Stimulated activated CD4-positive, alpha-beta T cell treated with anti-CD3 and anti-CD28 coated beads, Interleukin-4, amount 100 ng/mL, for 24 hours (primary cell): Measurements from ENCODE around the gene ITGBL1.
A peak's percentile ranks its signal among the peaks of the same experiment; 100 is the strongest.

Experiments
- DNase-seq: peaks from one replicate; pipeline ENCODE4 v3.0.0-alpha.2; 2020

The ITGBL1 gene

DNA sequence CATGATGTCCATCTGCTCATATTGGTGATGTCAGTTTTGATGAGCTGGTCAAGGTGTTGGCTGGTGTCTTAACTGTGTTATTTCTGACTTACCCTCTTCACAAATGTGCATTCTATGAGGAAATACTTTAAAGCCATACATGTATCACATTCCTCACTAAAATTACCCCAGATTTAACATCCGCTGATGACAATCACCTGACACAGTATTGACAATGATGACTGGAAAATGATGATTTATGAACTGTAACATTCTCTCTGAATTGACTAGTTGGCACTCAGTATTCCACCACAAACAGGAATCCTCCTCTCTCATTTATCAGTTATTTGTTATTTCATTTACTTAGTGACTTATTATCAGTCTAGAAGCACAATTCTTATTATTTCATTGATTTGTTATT lies 117.3 kb downstream of the ITGBL1 start:
- DNase-seq = no peak

DNA sequence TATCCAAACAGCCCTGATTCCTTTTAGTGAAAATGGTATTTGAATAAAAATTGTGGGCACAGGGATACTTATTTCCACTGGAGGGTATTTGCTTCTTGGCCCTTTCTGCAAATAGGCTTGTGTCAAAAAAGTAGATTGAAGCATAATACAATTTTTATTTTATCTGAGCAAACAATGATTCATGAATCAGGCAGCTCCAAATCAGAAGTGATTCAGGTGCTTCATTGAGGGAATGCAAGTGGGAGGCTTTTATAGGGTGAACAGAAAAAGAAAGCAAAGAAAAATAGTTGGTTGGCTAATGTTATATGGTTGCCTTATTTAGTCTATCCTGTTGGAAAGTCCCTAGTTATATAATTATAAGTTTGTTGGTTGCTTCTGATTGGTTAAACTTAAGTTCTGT lies 117.9 kb downstream of the ITGBL1 start:
- no peak for DNase-seq

DNA sequence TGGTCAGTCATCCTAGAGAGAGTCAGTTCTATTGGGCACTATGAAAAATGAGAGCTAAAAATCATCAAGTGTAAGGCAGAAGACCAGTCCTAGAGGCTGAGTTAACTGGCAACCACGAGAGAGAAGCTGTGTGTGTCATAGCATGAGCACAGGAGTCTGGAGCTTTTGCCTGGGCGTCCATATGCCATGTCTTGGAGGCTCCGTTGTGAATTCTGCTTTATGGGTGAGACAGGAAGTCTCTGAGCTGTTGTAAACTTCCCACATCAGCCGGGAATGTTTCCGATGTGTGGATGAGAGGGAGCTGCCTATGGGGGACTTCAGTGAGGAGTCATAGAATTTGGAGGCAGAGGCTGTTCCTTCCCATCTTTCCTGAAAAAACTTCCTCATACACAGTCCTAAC lies 120.0 kb downstream of the ITGBL1 start:
- DNase-seq = no peak

DNA sequence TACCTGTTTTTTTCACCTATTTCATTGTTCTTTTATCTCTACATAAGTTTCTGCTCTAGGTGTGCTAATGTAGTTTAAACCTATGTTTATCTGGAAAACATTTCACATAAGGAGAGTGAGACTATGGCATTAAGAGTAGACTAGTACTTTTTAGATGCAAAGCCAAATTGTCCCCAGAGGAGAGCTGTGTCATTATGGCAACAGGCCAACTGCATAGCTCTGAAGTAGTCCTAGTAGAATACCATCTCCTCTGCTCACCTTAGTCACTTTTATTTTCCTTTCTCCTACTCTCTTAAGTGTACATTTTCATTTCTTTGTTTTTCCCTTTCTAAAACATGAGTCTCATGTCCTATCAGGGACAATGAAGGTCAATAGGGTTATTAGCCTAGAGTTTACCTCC lies 123.1 kb downstream of the ITGBL1 start:
- DNase-seq = no peak

DNA sequence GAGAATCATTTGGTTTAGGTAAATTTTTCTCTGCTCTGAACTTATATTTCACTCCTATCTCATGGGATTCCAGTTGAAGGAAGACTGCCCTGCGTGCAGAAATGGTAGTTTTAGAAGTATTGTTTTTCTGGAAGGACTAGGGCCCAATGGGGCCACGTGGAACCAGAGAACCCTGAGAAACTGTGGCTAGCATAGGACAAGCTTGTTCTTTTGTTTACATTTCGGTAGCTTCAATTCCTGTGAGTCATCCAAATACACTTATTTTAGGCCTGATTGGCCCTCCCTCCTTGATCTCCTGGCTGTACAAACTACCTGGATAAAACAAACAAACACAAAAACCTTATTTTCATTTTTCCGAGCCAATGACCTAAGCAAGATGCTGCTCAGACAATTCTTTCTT lies 124.0 kb downstream of the ITGBL1 start:
- DNase-seq = no peak

DNA sequence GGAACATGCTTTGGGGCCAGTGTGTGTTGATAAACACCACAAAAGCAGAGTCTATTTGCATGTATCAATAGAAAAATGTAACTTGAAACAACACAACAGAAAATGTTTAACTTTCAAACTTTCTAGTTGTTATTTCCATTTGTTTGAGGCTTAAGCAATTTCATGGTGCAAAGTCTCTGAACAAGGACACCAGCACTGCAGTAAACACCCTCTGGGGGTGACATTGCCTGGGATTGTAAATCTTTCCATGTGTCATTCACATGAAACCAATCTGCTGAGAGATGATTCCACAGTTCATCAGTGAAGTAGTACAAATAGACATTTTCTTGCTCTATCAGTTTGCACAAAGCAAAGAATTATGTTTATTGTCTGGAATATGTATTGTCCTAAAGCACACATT lies 124.5 kb downstream of the ITGBL1 start:
- DNase-seq = no peak

DNA sequence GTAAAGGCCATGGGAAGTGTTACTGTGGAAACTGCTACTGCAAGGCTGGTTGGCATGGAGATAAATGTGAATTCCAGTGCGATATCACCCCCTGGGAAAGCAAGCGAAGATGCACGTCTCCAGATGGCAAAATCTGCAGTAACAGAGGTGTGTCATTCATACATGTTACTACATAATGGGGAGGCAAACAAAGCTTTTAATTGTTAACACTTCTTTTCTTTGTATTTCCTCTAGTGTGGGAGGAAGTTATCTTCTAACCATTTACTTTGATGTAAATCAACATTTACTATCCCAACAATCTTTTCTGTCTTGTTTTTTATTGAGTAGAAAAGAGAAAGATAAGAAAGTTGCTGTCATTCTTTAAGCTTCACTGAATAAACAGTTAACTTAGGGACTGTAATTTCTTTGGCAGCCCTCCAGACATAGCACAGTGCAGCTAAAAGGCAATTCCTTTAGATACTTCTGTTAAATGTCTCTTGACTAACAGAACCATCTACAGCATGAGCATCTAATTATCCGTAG lies 126.9 kb downstream of the ITGBL1 start:
- no peak for DNase-seq

DNA sequence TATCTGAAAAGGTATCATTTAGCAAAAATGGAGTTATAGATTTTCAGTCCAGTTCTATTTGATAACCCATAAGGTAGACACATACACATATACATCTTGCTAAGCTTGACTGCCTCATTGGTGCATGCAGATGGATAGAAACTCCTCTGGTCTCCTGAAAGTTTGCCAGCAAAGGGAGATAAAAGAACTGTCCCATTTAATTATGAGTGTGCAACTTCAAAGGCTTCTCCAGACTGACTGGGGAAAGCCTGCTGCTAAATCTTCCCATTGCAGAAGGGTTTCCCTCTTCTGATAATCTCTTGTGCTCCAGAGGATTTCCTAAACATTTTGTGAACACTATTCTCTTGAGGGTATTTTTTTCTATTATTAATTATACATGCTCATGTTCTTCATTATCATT lies 131.9 kb downstream of the ITGBL1 start:
- no peak for DNase-seq

DNA sequence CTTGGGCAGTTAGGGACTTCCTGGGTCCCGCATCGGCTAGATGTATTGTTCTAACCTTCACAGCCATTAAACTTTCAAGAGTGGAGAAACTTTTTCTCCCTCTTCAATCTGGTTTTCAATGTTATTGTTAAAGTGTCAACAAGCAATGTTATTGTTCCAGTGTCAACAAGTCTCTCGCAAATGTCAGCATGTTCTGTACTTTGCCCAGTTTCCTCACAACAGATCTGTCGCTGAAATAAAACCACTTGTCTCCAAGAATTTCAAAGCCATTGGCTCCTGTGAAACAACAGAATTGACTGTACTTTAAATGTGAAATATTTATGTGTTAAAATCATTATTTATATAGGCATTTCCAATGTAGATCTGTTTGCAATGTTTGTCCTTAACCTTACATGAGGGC lies 138.0 kb downstream of the ITGBL1 start:
- no peak for DNase-seq

DNA sequence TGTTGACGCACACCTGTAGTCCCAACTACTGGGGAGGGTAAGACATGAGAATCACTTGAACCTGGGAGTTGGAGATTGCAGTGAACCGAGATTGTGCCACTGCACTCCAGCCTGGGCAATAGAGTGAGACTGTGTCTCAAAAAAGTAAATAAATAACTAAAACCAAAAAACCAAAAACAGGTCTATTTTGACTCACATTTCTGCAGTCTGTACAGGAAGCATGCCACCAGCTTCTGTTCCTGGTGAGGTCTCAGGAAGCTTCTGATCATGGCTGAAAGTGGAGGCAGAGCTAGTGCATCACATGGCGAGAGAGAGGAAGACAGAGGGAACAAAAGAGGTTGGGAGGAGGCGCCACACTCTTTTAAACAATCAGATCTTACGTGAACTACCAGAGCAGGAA lies 142.5 kb downstream of the ITGBL1 start:
- DNase-seq = no peak

DNA sequence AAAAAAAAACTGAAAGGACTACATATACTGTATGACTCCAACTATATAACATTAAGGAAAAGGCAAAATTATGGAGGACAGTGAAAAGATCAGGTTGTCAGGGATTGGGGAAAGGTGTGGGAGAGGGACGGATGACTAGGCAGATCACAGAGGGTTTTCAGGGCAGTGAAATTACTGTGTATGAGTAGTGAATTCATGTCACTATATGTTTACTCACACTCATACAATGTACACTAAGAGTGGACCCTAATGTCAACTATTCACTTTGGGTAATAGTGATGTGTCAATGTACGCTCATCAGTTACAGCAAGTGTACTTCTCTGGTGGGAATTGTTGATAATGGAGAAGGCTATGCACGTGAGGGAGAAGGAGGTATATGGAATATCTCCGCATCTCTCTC lies 144.3 kb downstream of the ITGBL1 start:
- DNase-seq = no peak

DNA sequence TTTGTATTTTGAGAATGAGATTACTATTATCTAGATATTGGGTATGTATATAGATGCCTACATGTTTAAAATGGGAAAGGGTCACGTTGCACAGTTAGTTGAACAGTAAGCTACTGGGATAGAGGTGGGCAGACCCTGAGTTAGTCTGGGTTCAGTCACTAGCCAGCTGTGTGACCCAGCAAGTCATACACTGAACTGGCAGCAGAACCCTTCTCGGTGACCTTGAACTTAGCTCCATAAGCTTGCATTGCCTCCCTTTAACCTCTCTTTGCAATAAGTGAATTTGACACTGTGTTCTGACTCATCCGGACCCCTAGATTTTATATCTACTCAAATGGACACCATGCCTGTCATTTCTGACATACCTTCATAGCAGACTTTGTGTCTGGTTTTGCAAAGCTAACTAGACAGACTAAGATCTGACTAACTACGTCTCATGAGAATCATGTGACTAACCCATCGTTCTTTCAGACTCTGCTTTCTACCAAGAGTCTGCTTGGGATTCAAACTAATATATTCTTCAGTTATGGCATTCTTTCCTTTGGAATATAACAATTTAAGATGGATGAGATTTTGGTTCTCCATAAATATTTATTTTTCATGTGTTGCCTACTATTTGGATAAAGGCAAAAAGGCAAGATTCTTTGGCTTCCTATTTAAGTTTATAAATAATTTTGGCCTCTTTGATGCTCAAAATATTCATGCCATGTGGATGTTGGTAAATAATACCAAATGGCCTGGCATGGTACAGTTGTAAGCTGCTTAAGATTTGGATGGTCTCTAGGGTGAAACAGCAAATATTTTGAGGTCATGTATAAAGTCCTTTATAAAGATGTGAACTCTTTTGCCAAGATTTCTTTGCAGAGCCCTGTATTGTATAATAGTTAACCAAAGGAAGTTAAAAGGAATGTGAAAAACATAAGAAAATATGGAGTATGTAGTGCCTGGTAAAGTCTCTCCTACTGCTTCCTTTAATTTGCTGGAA lies 159.3 kb downstream of the ITGBL1 start:
- no peak for DNase-seq

DNA sequence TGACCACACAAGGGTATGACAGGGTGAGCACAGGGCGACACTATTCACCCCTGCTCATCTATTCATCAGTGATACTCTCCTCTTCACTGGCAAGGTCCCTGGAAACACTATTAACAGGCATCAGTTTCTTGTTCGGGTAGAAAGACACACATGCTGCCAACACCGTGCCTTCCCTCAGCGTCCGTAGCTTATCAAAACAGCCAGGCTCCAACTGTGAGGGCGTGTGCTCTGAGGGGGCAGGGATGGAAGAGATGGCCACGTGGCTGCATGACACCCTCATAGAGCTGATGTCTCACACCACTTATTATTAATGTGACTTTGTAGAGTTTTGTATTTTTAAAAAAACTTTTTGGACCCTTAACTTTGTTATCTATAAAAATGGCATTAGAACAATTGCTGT lies 160.3 kb downstream of the ITGBL1 start:
- DNase-seq = no peak

DNA sequence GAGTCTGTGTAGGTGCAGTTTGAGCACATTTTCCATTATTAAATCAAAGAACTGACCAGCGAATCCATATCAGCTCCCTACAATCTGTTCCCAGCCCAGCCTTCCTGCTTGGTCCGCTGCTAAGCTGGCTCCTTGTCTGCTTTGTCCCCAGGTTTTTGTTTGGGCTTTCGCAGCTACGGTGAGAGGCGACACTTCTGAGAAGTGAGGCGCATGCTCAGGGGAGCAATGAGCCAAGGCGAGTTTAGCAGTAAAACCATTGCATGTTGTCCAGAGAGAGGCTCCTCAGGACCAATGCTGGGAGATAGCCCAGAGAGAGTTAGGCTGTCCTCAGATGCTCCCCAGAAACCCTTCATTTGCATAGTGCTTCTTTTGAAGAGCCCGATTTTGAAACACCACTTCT lies 162.0 kb downstream of the ITGBL1 start:
- no peak for DNase-seq

DNA sequence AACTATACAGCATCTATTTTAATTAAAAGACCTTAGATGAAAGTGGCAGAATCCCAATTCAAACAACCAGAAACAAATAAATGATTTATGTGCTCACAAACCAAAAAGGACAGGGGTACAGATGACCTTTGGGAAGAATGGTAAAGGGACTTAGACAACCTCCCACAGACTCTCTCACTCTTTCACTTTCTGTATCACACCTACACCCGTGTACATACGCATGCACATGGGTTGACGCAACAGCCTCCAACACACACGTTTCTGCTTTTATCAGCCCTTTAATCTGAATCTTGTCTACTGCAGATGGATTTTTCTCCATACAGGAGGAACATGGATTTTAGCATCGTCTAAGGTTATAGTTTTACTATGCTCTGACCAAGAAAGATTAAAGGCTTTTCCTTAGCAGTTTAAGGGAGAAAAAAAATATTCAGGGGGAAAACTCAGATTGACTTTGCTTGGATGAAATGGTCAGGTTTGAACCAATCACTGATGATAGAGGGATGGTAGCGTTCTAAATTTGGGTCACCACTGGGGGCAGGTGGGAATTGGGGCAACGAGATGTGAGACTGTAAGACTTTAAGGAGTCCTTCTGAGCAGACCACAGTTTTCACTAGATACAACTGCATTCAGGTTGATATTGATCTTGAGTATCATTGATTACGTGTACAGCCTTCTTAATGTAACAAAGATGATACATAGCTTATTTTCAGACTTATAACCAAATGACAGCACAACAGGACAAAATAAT lies 166.1 kb downstream of the ITGBL1 start:
- no peak for DNase-seq

DNA sequence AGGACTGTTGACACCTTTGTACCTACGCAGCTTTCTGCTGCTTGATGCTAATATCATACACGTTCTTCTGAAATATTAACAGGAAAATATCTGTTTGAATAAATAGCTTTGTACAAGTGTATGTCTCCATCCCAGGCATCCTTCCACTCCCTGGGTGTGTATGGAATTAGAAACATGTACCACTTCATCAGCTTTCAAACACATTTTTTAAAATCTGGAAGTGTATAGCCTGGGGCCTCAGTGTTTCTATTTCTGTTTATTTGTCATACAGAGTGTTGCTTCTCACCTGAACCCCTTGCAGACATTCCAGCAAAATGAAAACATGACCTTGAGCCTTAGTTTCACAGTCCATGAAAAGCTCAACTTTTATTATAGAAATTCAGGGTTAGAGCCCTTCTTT lies 168.6 kb downstream of the ITGBL1 start:
- no peak for DNase-seq

DNA sequence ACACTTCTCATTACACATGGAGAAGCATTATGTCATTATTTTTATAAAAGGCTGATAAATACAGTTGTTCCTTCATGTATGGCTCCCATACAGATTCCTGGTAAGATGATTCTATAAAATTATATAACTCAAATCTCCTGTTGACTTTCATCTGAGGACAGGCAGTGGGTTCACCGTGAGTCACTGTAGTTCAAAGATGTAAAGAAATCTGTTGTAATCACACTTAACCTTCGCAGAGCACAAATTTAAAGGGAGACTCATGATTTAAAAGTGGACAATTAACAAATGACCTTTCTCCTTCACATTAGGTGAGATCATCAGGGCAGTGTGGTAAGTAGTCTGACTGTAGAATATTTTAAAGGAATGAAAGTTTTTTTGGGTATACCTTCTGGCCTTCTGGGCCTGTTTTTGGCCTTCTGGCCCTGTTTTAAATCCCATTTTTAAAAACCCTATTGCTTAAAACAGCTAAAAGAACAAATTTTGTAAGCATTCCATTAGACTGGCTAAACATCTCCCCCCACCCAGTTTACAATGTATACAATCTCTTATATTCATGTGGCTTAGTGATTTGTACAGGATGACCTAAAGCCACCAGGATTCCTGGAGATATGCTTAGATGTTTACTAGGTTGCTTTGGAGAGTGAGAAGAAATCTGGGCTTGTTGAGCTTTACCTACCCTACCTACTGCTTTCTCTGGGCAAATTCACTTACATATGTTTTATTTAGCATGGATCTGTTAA lies 171.2 kb downstream of the ITGBL1 start:
- no peak for DNase-seq

DNA sequence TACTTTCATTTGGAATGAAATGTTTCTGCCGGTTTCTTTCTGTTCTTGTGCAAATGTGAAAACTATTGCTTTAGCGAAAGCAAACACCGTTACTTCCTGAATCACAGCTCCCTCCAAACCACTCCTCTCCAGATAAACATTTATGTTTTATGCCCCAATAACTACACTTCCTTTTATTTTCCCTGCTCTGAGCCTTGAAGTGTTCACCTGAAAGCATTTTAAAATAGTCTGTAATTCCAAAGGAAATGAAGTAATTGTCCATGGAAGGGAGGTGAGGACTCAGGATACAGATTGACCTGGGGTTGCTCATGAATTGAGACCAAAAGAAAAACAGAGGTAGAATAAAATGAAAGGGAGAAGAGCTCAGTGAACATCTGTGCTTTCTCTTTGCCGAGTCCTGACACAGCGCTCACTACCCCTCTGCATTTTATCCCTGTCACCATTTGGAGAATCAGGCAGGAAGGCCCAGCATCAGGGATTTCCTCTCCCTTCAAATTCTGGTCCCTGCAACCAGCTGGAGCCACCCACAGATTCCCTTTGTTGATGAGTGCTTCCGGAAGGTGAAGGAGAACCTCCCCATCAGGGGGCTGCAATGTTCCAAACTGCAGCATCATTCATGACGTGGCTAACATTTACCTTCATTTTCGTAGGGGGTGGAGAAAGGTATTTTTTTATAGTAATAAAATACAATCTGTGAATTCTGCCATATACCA lies 171.9 kb downstream of the ITGBL1 start:
- no peak for DNase-seq

DNA sequence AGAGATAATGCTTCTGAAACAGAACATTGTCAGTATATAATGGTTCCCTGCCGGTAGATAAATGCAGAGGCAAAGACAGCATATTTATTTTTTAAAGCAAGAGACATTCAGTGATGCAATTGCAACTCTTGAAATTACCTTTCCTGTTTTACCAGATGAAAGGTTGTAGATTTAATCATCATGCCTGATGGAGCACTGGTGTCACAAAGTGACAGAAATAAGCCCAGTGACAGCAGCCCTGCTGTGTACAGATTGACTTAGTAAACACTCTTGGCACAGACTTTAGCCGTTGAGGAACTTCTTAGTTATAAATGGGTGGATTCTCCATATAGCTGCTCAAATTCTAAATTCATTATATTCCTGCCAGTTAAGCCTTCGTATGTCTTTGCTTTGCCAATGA lies 172.5 kb downstream of the ITGBL1 start:
- DNase-seq = no peak

DNA sequence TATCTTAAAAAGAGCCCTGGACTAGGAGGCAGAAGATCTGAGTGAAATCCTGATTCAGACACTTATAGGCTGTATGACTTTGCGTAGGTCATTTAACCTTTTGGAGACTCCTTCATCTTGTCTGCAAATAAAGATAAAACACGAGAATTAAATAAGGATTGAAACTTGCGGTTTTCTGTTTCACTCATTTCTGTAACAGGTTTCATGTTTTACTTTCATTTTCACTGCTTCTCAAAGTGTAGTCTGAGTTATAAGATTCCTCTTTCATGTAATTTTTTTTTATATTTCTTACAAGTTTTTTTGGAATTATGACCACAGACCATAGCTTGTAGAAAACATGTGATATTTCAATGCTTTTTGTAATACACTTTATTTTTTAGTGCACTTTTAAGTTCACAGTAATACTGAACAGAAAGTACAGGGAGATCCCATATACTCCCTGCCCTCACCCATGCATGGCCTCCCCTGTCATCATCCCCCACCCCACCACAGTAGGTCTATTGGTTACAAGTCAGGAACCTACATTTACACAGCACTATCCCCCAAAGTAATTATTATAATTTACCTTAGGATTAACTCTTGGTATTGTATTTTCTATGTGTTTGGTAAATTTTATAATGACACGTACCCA lies 174.6 kb downstream of the ITGBL1 start:
- DNase-seq = peak; percentile 46

DNA sequence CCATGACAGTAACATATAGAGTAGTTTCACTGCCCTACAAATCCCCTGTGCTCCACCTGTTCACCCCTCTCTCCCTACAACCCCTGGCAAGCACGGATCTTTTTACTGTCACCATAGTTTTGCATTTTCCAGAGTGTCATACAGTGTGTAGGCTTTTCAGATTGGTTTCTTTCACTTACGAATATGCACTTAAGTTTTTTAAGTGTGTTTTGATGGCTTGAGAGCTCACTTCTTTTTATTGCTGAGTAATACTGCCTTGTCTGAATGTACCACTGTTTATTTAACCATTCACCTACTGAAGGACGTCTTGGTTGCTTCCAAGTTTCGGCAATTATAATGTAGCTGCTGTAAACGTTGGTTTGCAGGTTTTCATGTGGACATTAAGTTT lies 175.1 kb downstream of the ITGBL1 start:
- no peak for DNase-seq

DNA sequence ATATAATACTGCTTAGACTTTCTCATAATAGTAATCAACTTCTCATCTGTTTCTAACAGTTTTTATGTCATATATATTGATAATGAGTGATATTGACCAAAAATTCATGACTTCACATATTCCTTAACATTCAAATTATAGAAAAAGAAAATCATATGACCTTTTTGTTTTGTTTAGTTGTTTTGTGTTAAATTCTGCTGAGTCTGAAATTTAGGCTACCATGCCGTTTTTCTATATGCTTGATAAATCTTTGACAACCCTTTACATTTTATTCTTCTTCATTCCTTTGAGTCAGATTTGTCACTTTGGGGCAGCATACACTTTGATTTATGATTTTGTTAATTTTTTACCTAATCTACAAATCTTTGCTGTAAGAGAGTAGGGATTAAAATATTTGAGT lies 176.4 kb downstream of the ITGBL1 start:
- DNase-seq = no peak
